Mucosa of rectum (tissue), 2 donors: ENCODE results near the gene NPM3.
A peak's percentile ranks its signal among the peaks of the same experiment; 100 is the strongest.

Experiments used
- H3K27ac ChIP-seq, 2 donors: one replicate each; pipeline ENCODE4 v1.7.0; 2013; ENCODE audit warnings: inconsistent platforms in 2 of 2, low read depth in 2 of 2, low read length in 2 of 2
- H3K27me3 ChIP-seq, 2 donors: one replicate each; pipeline ENCODE4 v1.7.0; 2013; ENCODE audit warnings: low read length in 2 of 2; ENCODE audit not compliant: control insufficient read depth in 2 of 2, insufficient read depth in 2 of 2
- H3K36me3 ChIP-seq, 2 donors: one replicate each; pipeline ENCODE4 v1.7.0; 2013; ENCODE audit warnings: low read length in 2 of 2; ENCODE audit not compliant: control insufficient read depth in 2 of 2, insufficient read depth in 2 of 2
- H3K4me1 ChIP-seq, 2 donors: one replicate each; pipeline ENCODE4 v1.7.0; 2013; ENCODE audit warnings: low read length in 2 of 2, mild to moderate bottlenecking in 1 of 2; ENCODE audit not compliant: control insufficient read depth in 2 of 2, insufficient read depth in 2 of 2
- H3K4me3 ChIP-seq, 2 donors: one replicate each; pipeline ENCODE4 v1.7.0; 2013; ENCODE audit warnings: low read length in 2 of 2
- H3K9ac ChIP-seq, 2 donors: one replicate each; pipeline ENCODE4 v1.7.0; 2013; ENCODE audit warnings: low read length in 2 of 2, low read depth in 1 of 2, mild to moderate bottlenecking in 1 of 2
- H3K9me3 ChIP-seq, 2 donors: one replicate each; pipeline ENCODE4 v1.7.0; 2013; ENCODE audit warnings: low read length in 2 of 2; ENCODE audit not compliant: control insufficient read depth in 2 of 2
- donor health status: healthy.
- donor health status: Normal muscosa, but diverticular disease.

NPM3 gene

DNA sequence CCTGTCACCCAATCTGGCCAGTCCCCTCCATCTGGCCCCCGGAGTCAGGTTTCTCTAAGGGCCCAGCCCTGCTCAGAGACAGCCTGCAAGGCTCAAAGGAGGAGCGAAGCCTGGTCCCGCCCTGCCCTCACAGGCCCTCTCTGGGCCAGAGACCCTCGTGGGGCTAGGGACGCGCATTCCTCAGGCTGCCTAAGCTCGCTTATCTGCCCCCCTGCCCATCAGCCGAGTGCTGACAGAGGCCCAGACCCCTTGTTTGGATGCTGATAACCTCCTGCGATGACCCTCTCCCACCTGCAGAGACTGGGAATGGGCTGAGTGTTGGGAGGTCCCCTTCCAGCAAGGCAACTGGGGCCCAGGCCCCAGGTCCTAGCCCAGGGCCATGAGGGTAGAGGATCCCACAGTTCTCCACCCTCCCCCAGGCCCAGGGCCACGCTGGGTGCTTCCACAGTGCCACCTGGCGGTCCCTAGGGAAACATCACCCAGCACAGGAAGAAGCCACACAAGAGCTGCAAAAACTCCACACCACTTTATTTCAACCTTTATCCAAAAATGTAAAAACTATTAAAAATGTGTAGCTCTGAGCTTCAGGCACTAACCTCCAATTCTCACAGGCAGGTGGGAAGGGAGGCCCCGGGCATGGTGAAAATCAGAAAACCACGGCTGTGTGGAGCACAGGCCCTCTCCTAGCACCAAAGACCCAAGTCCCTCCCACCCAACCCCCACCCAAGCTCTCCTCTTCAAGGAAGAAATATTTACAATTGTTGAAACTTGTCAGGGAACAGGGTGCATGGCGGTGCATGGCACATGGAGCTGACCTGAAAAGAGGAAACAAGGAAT is 2.2 kb downstream of the NPM3 start:
- Histone ChIP-seq H3K27ac (no peak overlapping the region), H3K9me3 (no peaks in the 10 kb centered on the region), H3K4me3 (no peak overlapping the region), H3K36me3 (peaks cover 6 to 14% of the 10 kb centered on the region in 2 donors), H3K9ac (no peak overlapping the region), H3K27me3 (peaks cover 7 to 14% of the 10 kb centered on the region in 2 donors), H3K4me1 (peaks cover 36 to 48% of the 10 kb centered on the region in 2 donors)

- Histone ChIP-seq H3K4me1 (peaks cover 36 to 50% of the 10 kb centered on the region in 2 donors), H3K4me3 (peak overlapping the region; percentile 71 to 76), H3K27ac (no peak overlapping the region), H3K27me3 (peaks cover 9 to 16% of the 10 kb centered on the region in 2 donors), H3K9me3 (no peaks in the 10 kb centered on the region), H3K9ac (peak overlapping the region; percentile 14 to 29), H3K36me3 (peaks cover 0 to 7% of the 10 kb centered on the region in 2 donors)
These were observed 2.9 kb downstream of the NPM3 start for GRCh38 chr10:101780187-101780817.

- Histone ChIP-seq H3K4me1 (peaks cover 36 to 56% of the 10 kb centered on the region in 2 donors), H3K27me3 (peaks cover 16 to 22% of the 10 kb centered on the region in 2 donors), H3K36me3 (peaks cover 0 to 1% of the 10 kb centered on the region in 2 donors), H3K9ac (peak overlapping the region; percentile 14 to 29), H3K27ac (no peak overlapping the region), H3K4me3 (peak overlapping the region; percentile 71 to 76), H3K9me3 (no peaks in the 10 kb centered on the region)
These were observed 3.6 kb downstream of the NPM3 start for GRCh38 chr10:101779544-101780186.

GRCh38 chr10:101778781-101779543 is 4.3 kb downstream of the NPM3 start:
- Histone ChIP-seq H3K27ac (no peak overlapping the region), H3K9me3 (no peaks in the 10 kb centered on the region), H3K9ac (peak overlapping the region; percentile 20 to 42), H3K4me1 (peaks cover 36 to 56% of the 10 kb centered on the region in 2 donors), H3K36me3 (no peaks in the 10 kb centered on the region), H3K4me3 (peak overlapping the region; percentile 71 to 76), H3K27me3 (peaks cover 22 to 27% of the 10 kb centered on the region in 2 donors)

DNA sequence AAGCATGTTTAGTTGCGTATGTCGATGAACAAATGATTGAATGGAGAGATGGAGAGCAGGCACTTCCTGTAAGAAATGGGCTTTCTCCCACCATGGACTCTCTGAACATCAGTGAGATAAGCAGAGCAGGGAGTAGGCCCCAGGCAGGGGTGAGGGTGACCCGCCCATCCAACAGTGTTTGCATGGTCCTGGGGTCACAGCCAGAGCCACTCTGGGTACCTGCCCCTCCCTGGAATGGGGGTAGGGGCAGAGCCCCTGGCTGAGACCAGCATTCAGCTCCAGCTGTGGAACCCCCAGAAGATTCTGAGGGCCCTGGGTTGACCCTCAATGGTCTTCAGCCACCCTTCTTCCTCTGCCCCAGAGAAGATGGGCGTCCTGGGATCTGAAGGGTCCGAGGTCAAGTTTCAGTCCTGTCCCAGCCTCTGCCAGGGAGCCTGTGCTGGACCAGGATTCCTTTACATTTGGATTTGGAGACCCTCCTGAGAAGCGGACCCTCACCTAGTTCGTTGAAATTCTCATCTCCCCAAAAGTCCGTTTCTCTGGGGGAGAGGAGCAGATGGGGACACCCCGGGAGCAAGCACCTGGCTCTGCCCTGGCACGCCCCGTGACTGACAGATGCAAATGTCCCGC is 5.0 kb downstream of the NPM3 start:
- Histone ChIP-seq H3K4me3 (no peak overlapping the region), H3K9me3 (no peaks in the 10 kb centered on the region), H3K4me1 (peaks cover 36 to 51% of the 10 kb centered on the region in 2 donors), H3K9ac (no peak overlapping the region), H3K27me3 (peaks cover 27 to 29% of the 10 kb centered on the region in 2 donors), H3K36me3 (no peaks in the 10 kb centered on the region), H3K27ac (no peak overlapping the region)

DNA sequence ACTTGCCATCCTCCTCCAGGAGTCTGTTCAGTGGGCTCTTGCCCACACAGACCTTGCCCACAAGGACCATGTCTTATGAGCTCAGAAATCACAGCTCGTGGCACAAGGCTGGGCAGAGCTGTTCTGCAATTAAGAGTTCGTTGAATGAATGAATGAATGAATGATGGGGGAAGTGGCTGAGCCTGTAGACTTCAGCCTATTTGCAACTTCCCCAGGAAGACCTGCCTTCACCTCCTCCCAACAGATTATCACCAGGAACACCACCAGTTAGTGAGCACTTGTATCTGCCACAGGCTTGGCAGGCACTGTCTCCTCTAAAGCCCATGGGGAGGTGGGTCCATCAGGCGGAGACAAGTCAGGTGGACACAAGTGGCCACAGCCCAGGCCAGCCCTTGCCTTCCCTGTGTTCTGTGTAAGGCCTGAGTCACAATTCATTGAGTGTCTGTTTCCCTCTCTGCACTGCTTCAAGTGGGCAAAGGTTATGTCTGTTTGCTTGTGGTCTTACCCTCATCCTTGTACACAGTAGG is 5.6 kb downstream of the NPM3 start:
- peaks cover 33 to 34% of the 10 kb centered on the region in 2 donors for H3K27me3 ChIP-seq
- no peak overlapping the region for H3K27ac ChIP-seq
- H3K4me3 ChIP-seq = no peak overlapping the region
- no peaks in the 10 kb centered on the region for H3K9me3 ChIP-seq
- no peaks in the 10 kb centered on the region for H3K36me3 ChIP-seq
- peaks cover 32 to 49% of the 10 kb centered on the region in 2 donors for H3K4me1 ChIP-seq
- H3K9ac ChIP-seq = no peak overlapping the region

- no peak overlapping the region for H3K9ac ChIP-seq
- peaks cover 23 to 39% of the 10 kb centered on the region in 2 donors for H3K4me1 ChIP-seq
- no peak overlapping the region for H3K4me3 ChIP-seq
- no peaks in the 10 kb centered on the region for H3K36me3 ChIP-seq
- no peaks in the 10 kb centered on the region for H3K9me3 ChIP-seq
- H3K27me3 ChIP-seq = peaks cover 43 to 47% of the 10 kb centered on the region in 2 donors
- H3K27ac ChIP-seq = no peak overlapping the region
These were observed 7.0 kb downstream of the NPM3 start for GRCh38 chr10:101776161-101776817.

DNA sequence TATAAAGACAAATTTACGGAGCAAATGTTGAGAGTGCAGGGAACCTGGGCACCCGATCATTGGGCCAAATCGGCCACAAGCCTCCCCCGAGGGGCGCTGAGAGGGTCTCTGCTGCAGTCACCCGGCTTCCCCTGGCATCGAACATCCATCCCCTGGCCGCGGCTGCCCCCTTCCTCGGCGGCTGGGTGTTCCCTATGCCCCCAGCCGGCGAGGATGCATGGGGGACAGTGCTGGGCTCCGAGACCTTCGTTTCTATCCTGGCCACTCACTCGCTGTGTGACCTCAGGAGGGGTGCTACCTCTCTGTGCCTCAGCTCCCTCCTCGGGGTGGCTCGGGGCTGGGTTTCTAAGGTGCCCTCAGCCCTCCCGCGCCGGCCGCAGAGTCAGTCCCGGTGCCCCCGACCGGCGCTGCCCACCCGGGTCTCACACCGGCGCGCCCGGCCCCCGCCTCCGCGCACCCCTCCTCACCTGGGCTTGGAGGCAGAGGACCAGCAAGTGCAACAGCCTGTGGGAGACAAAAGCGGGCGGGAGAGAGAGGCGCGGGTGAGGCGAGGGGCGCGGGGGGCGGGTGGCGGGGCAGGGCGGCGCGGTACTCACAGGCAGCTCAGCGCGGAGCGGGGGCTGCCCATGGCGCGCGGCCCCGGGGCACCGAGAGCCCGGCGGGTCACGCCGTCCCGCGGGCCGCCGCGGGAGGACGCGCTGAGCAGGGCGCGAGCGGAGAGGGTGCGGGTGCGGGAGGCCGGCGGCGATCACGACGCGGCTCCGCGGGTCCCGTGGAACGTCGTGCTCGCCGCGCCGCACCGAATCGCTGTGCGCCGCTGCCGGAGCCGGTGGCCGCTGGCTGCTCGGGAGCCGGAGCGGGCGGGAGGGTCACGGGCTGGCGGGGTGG is 7.7 kb downstream of the NPM3 start, which contains the start of gene FGF8:
Gene FGF8, minus strand, starts transcription at position 842 of the 888 bp plus-strand sequence. Its CDS starts 214 bp downstream, at position 628.
- no peak within 1 kb of the TSS for H3K27ac ChIP-seq
- peaks cover 46 to 49% of the 10 kb centered on the region in 2 donors for H3K27me3 ChIP-seq
- peaks cover 23 to 35% of the 10 kb centered on the region in 2 donors for H3K4me1 ChIP-seq
- H3K36me3 ChIP-seq = no peaks in the 10 kb centered on the region
- H3K4me3 ChIP-seq = no peak within 1 kb of the TSS
- H3K9ac ChIP-seq = no peak within 1 kb of the TSS
- no peaks in the 10 kb centered on the region for H3K9me3 ChIP-seq
